H7 (cell line): Measurements from ENCODE around the gene STH. TPM values are rescaled to one million over a fixed set of nuclear protein-coding genes. Genes with fewer than 3 reads are reported as not detected.
A peak's percentile ranks its signal among the peaks of the same experiment; 100 is the strongest.
"Not testable (repeated sequence)": the region's sequence is repeated elsewhere in the genome, so short reads cannot be mapped to it uniquely, and the experiment has no call there.

Source experiments
- DNase-seq: peaks from one replicate; pipeline ENCODE4 v3.0.0; 2012
- H3K27me3 ChIP-seq: 2 replicates; pipeline ENCODE4 v1.6.0; 2011; ENCODE audit warnings: mild to moderate bottlenecking, low read length; ENCODE audit not compliant: control insufficient read depth, insufficient read depth
- H3K36me3 ChIP-seq: replicated peaks from 2 replicates; pipeline ENCODE4 v1.5.1; 2011; ENCODE audit warnings: low read length; ENCODE audit not compliant: control insufficient read depth, insufficient read depth
- H3K4me3 ChIP-seq: 2 replicates; pipeline ENCODE4 v1.5.1; 2011; ENCODE audit warnings: low read depth, mild to moderate bottlenecking, control low read depth, low read length, moderate library complexity; ENCODE audit not compliant: insufficient read depth
- total RNA-seq: library from RNA; depleted of rRNA; stranded (reverse); fragments of >200 nt; shearing (Covaris generic); gene quantifications from 2 replicates; pipeline ENCODE4 v1.2.3, GENCODE V29; 2014

STH gene
- total RNA-seq, 1 experiment from 2014 or later, result not detected

GRCh38 chr17:46000292-46000691 is 1.2 kb downstream of the STH start:
- no peaks in the 10 kb centered on the region for H3K27me3 ChIP-seq
- H3K4me3 ChIP-seq, result no peak overlapping the region
- no peaks in the 10 kb centered on the region for H3K36me3 ChIP-seq

GRCh38 chr17:46000757-46001156 is 1.7 kb downstream of the STH start:
- Histone ChIP-seq H3K4me3 (no peak overlapping the region), H3K36me3 (no peaks in the 10 kb centered on the region), H3K27me3 (no peaks in the 10 kb centered on the region)
- DNase-seq, result no peak

More at GRCh38 chr17:46000292-46000691, 1.2 kb downstream of the STH start:
- DNase-seq, result no peak

- no peak overlapping the region for H3K4me3 ChIP-seq
- H3K36me3 ChIP-seq, result no peaks in the 10 kb centered on the region
- no peak for DNase-seq
- no peaks in the 10 kb centered on the region for H3K27me3 ChIP-seq
Measured at GRCh38 chr17:46001390-46002310, 2.6 kb downstream of the STH start.

- H3K27me3 ChIP-seq, result no peaks in the 10 kb centered on the region
- peak; percentile 91 for DNase-seq
- H3K36me3 ChIP-seq, result no peaks in the 10 kb centered on the region
- no peak overlapping the region for H3K4me3 ChIP-seq
Measured at GRCh38 chr17:46002311-46002972, 3.4 kb downstream of the STH start.

GRCh38 chr17:46002973-46003316 is 3.9 kb downstream of the STH start:
- H3K36me3 ChIP-seq, result no peaks in the 10 kb centered on the region
- DNase-seq, result no peak
- no peaks in the 10 kb centered on the region for H3K27me3 ChIP-seq
- H3K4me3 ChIP-seq, result no peak overlapping the region

- no peak for DNase-seq
- H3K4me3 ChIP-seq, result no peak overlapping the region
- no peaks in the 10 kb centered on the region for H3K27me3 ChIP-seq
- H3K36me3 ChIP-seq, result no peaks in the 10 kb centered on the region
Measured at GRCh38 chr17:46003907-46004748, 5.1 kb downstream of the STH start.

- DNase-seq, H3K4me3 ChIP-seq, H3K36me3 ChIP-seq, H3K27me3 ChIP-seq: not testable (repeated sequence)
Measured at GRCh38 chr17:46006082-46006481, 7.0 kb downstream of the STH start.

GRCh38 chr17:46007461-46007965 is 8.5 kb downstream of the STH start:
- H3K27me3 ChIP-seq, result no peaks in the 10 kb centered on the region
- H3K4me3 ChIP-seq, result no peak overlapping the region
- DNase-seq, result no peak
- no peaks in the 10 kb centered on the region for H3K36me3 ChIP-seq

- no peaks in the 10 kb centered on the region for H3K36me3 ChIP-seq
- no peak for DNase-seq
- no peaks in the 10 kb centered on the region for H3K27me3 ChIP-seq
- no peak overlapping the region for H3K4me3 ChIP-seq
Measured at GRCh38 chr17:46008591-46008990, 9.5 kb downstream of the STH start.

- H3K27me3 ChIP-seq, result no peaks in the 10 kb centered on the region
- no peak for DNase-seq
Measured at GRCh38 chr17:46009681-46010596, 10.9 kb downstream of the STH start.

GRCh38 chr17:46010597-46011186 is 11.6 kb downstream of the STH start:
- no peaks in the 10 kb centered on the region for H3K27me3 ChIP-seq
- no peak overlapping the region for H3K4me3 ChIP-seq
- DNase-seq, result no peak
- H3K36me3 ChIP-seq, result no peaks in the 10 kb centered on the region

More at GRCh38 chr17:46009681-46010596, 10.9 kb downstream of the STH start:
- Histone ChIP-seq H3K4me3 (no peak overlapping the region), H3K36me3 (no peaks in the 10 kb centered on the region)

GRCh38 chr17:46011711-46012505 is 12.9 kb downstream of the STH start:
- DNase-seq, result no peak

More at GRCh38 chr17:46011711-46012505, 12.9 kb downstream of the STH start:
- Histone ChIP-seq H3K27me3 (no peaks in the 10 kb centered on the region), H3K4me3 (no peak overlapping the region), H3K36me3 (no peaks in the 10 kb centered on the region)
